Skeletal muscle tissue (tissue), 4 donors: ENCODE measurements around the gene LRRC57. TPM values are rescaled to one million over a fixed set of nuclear protein-coding genes. Genes with fewer than 3 reads are reported as not detected.

Source experiments
- H3K27ac ChIP-seq: one replicate; pipeline ENCODE4 v1.7.0; 2013; ENCODE audit warnings: mild to moderate bottlenecking, low read depth, low read length, inconsistent platforms
- H3K27me3 ChIP-seq, 3 donors: one replicate each; pipeline ENCODE4 v1.7.0; 2013; ENCODE audit warnings: low read length in 3 of 3; ENCODE audit not compliant: control insufficient read depth in 3 of 3, insufficient read depth in 3 of 3
- H3K36me3 ChIP-seq, 3 donors: one replicate each; pipeline ENCODE4 v1.7.0; 2013; ENCODE audit warnings: low read length in 3 of 3; ENCODE audit not compliant: control insufficient read depth in 3 of 3, insufficient read depth in 3 of 3
- H3K4me1 ChIP-seq, 3 donors: one replicate each; pipeline ENCODE4 v1.7.0; 2013; ENCODE audit warnings: low read length in 3 of 3, mild to moderate bottlenecking in 3 of 3; ENCODE audit not compliant: control insufficient read depth in 3 of 3, insufficient read depth in 3 of 3
- H3K4me3 ChIP-seq, 3 donors: one replicate each; pipeline ENCODE4 v1.7.0; 2013; ENCODE audit warnings: low read length in 3 of 3
- H3K9ac ChIP-seq, 3 donors: one replicate each; pipeline ENCODE4 v1.7.0; 2013; ENCODE audit warnings: low read length in 3 of 3, mild to moderate bottlenecking in 3 of 3, moderate library complexity in 2 of 3, low read depth in 1 of 3
- H3K9me3 ChIP-seq, 3 donors: one replicate each; pipeline ENCODE4 v1.7.0; 2013; ENCODE audit warnings: low read length in 3 of 3; ENCODE audit not compliant: control insufficient read depth in 3 of 3
- total RNA-seq: library from RNA; depleted of rRNA; stranded (reverse); fragments of >200 nt; gene quantifications from one replicate; pipeline ENCODE4 v1.2.3, GENCODE V29; 2014
- donor health status: Osteomylitis.

Gene LRRC57
- total RNA-seq, 1 donor from 2014 or later, result 8.9 TPM

GRCh38 chr15:42510258-42511006 is 38.2 kb downstream of the LRRC57 start:
- peaks cover under 1 to 7% (median 6%) of the 10 kb centered on the region in 3 donors for H3K36me3 ChIP-seq
- peaks cover 10 to 12% (median 12%) of the 10 kb centered on the region in 3 donors for H3K4me1 ChIP-seq
- H3K27ac ChIP-seq, result peak overlapping the region; percentile 31
- H3K9me3 ChIP-seq, result no peaks in the 10 kb centered on the region
- no peak overlapping the region for H3K4me3 ChIP-seq
- no peak overlapping the region for H3K9ac ChIP-seq
- no peaks in the 10 kb centered on the region for H3K27me3 ChIP-seq

- no peaks in the 10 kb centered on the region for H3K9me3 ChIP-seq
- no peaks in the 10 kb centered on the region for H3K27me3 ChIP-seq
- H3K4me1 ChIP-seq, result peaks cover 10 to 12% (median 12%) of the 10 kb centered on the region in 3 donors
- no peak overlapping the region for H3K4me3 ChIP-seq
- no peak overlapping the region for H3K27ac ChIP-seq
- no peak overlapping the region for H3K9ac ChIP-seq
- no peaks in the 10 kb centered on the region for H3K36me3 ChIP-seq
Observed at GRCh38 chr15:42508263-42508690, 40.3 kb downstream of the LRRC57 start.

- Histone ChIP-seq H3K36me3 (no peaks in the 10 kb centered on the region), H3K27ac (no peak overlapping the region), H3K4me3 (no peak overlapping the region), H3K4me1 (peaks cover 10 to 12% (median 12%) of the 10 kb centered on the region in 3 donors), H3K9ac (no peak overlapping the region), H3K27me3 (no peaks in the 10 kb centered on the region), H3K9me3 (no peaks in the 10 kb centered on the region)
Observed at GRCh38 chr15:42507514-42507913, 41.1 kb downstream of the LRRC57 start.

GRCh38 chr15:42504631-42505030 is 44.0 kb downstream of the LRRC57 start:
- Histone ChIP-seq H3K36me3 (no peaks in the 10 kb centered on the region), H3K27ac (no peak overlapping the region), H3K4me3 (no peak overlapping the region), H3K9ac (no peak overlapping the region), H3K4me1 (peaks cover 10 to 16% (median 14%) of the 10 kb centered on the region in 3 donors), H3K27me3 (no peaks in the 10 kb centered on the region), H3K9me3 (no peaks in the 10 kb centered on the region)

- Histone ChIP-seq H3K36me3 (no peaks in the 10 kb centered on the region), H3K4me3 (no peak overlapping the region), H3K27ac (no peak overlapping the region), H3K4me1 (peaks cover 10 to 15% (median 14%) of the 10 kb centered on the region in 3 donors), H3K27me3 (no peaks in the 10 kb centered on the region), H3K9me3 (no peaks in the 10 kb centered on the region), H3K9ac (no peak overlapping the region)
Observed at GRCh38 chr15:42503825-42504224, 44.8 kb downstream of the LRRC57 start.

GRCh38 chr15:42502477-42502876 is 46.1 kb downstream of the LRRC57 start:
- H3K9ac ChIP-seq, result no peak overlapping the region
- no peak overlapping the region for H3K27ac ChIP-seq
- H3K4me1 ChIP-seq, result peaks cover 4 to 12% (median 7%) of the 10 kb centered on the region in 3 donors
- H3K4me3 ChIP-seq, result no peak overlapping the region
- H3K9me3 ChIP-seq, result no peaks in the 10 kb centered on the region
- no peaks in the 10 kb centered on the region for H3K27me3 ChIP-seq
- H3K36me3 ChIP-seq, result no peaks in the 10 kb centered on the region

- H3K4me3 ChIP-seq, result no peak overlapping the region
Observed at GRCh38 chr15:42499858-42500609, 48.6 kb downstream of the LRRC57 start.

GRCh38 chr15:42498212-42499068 is 50.2 kb downstream of the LRRC57 start:
- Histone ChIP-seq H3K27ac (peak overlapping the region; percentile 11), H3K9me3 (no peaks in the 10 kb centered on the region), H3K9ac (no peak overlapping the region), H3K4me1 (peaks cover 18 to 24% (median 22%) of the 10 kb centered on the region in 3 donors), H3K4me3 (no peak overlapping the region), H3K27me3 (no peaks in the 10 kb centered on the region), H3K36me3 (no peaks in the 10 kb centered on the region)

More at GRCh38 chr15:42499858-42500609, 48.6 kb downstream of the LRRC57 start:
- H3K9me3 ChIP-seq, result no peaks in the 10 kb centered on the region
- no peak overlapping the region for H3K9ac ChIP-seq
- H3K4me1 ChIP-seq, result peaks cover 13 to 20% (median 14%) of the 10 kb centered on the region in 3 donors
- peak overlapping the region; percentile 57 for H3K27ac ChIP-seq
- no peaks in the 10 kb centered on the region for H3K27me3 ChIP-seq
- no peaks in the 10 kb centered on the region for H3K36me3 ChIP-seq

- H3K9me3 ChIP-seq, result no peaks in the 10 kb centered on the region
- no peaks in the 10 kb centered on the region for H3K27me3 ChIP-seq
- H3K9ac ChIP-seq, result peak within 1 kb of the TSS; percentile 95 to 98 (median 95)
- peaks cover 20 to 27% (median 22%) of the 10 kb centered on the region in 3 donors for H3K4me1 ChIP-seq
- H3K36me3 ChIP-seq, result peaks cover 0 to 2% (median 0%) of the 10 kb centered on the region in 3 donors
- peak within 1 kb of the TSS; percentile 94 to 96 (median 94) for H3K4me3 ChIP-seq
- H3K27ac ChIP-seq, result peak within 1 kb of the TSS; percentile 92
Observed at GRCh38 chr15:42495361-42496212, 53.0 kb downstream of the LRRC57 start, which contains the start of gene SNAP23. TSS of gene SNAP23 (plus strand) at chr15:42495634. CDS start at chr15:42511847, 16,213 bp downstream.
